CD14-positive monocyte (primary cell): ENCODE results near the gene ADAMTS17. TPM values are rescaled to one million over a fixed set of nuclear protein-coding genes. Genes with fewer than 3 reads are reported as not detected.

ENCODE experiments used
- DNase-seq, 3 donors: peaks; one replicate each; pipeline ENCODE4 v3.0.0-alpha.2; 2011 to 2022
- H2AFZ ChIP-seq: 2 replicates; pipeline ENCODE4 v1.6.0; 2012; ENCODE audit warnings: mild to moderate bottlenecking, low read depth, low read length, inconsistent platforms; ENCODE audit not compliant: insufficient read depth, poor library complexity, severe bottlenecking
- H3K27ac ChIP-seq, 2 donors: 1 replicate in 1 of 2; 2 replicates in 1 of 2; pipeline ENCODE4 v1.5.1; 2012 to 2013; ENCODE audit warnings: low read length in 2 of 2, control low read depth in 1 of 2, inconsistent platforms in 1 of 2, low read depth in 1 of 2, mild to moderate bottlenecking in 1 of 2
- H3K27me3 ChIP-seq, 2 donors: one replicate each; pipeline versions ENCODE4 v1.6.0 to v1.6.1; 2011 to 2013; ENCODE audit warnings: low read length in 2 of 2; ENCODE audit not compliant: control insufficient read depth in 2 of 2, insufficient read depth in 2 of 2
- H3K36me3 ChIP-seq, 2 donors: replicated peaks in 1 of 2; 1 replicate in 1 of 2; 2 replicates in 1 of 2; pipeline versions ENCODE4 v1.5.1 to v1.6.1; 2012 to 2013; ENCODE audit warnings: low read length in 2 of 2, control low read depth in 1 of 2, inconsistent platforms in 1 of 2, mild to moderate bottlenecking in 1 of 2; ENCODE audit not compliant: insufficient read depth in 2 of 2, control insufficient read depth in 1 of 2
- H3K4me1 ChIP-seq, 2 donors: 1 replicate in 1 of 2; 2 replicates in 1 of 2; pipeline versions ENCODE4 v1.5.1 to v1.6.1; 2012 to 2013; ENCODE audit warnings: low read length in 2 of 2, control low read depth in 1 of 2, inconsistent platforms in 1 of 2, mild to moderate bottlenecking in 1 of 2, moderate library complexity in 1 of 2; ENCODE audit not compliant: insufficient read depth in 2 of 2, control insufficient read depth in 1 of 2
- H3K4me2 ChIP-seq: replicated peaks from 2 replicates; pipeline ENCODE3; 2012; ENCODE audit warnings: low read length, moderate library complexity, mild to moderate bottlenecking; ENCODE audit not compliant: poor library complexity, severe bottlenecking; ENCODE audit errors: extremely low read depth
- H3K4me3 ChIP-seq, 3 experiments: fragments of 200-600 bp in 1 of 3; sonication (generic) in 1 of 3; replicated peaks in 1 of 3; 1 replicate in 2 of 3; 2 replicates in 1 of 3; pipeline ENCODE4 v1.5.1; 2011 to 2013; ENCODE audit warnings: low read length in 3 of 3, mild to moderate bottlenecking in 3 of 3, control low read depth in 2 of 3, low read depth in 2 of 3, inconsistent platforms in 1 of 3, moderate library complexity in 1 of 3
- H3K79me2 ChIP-seq: 2 replicates; pipeline ENCODE4 v1.6.0; 2012; ENCODE audit warnings: mild to moderate bottlenecking, control low read depth, inconsistent platforms, low read length, moderate library complexity; ENCODE audit not compliant: insufficient read depth
- H3K9ac ChIP-seq: 2 replicates; pipeline ENCODE4 v1.6.0; 2017; ENCODE audit warnings: low read length, mild to moderate bottlenecking; ENCODE audit not compliant: insufficient read depth, poor library complexity, severe bottlenecking
- H3K9me3 ChIP-seq, 2 donors: replicated peaks in 1 of 2; 1 replicate in 1 of 2; 2 replicates in 1 of 2; pipeline versions ENCODE4 v1.5.1 to v1.6.1; 2012 to 2013; ENCODE audit warnings: low read length in 2 of 2, control low read depth in 1 of 2; ENCODE audit not compliant: control insufficient read depth in 1 of 2, insufficient read depth in 1 of 2
- H4K20me1 ChIP-seq: 2 replicates; pipeline ENCODE4 v1.6.0; 2012; ENCODE audit warnings: mild to moderate bottlenecking, low read length, control low read depth, moderate library complexity; ENCODE audit not compliant: insufficient read depth
- H3K27ac Mint-ChIP-seq, 7 donors: one replicate each; pipeline ENCODE4 v1.8.0; 2020; ENCODE audit warnings: mild to moderate bottlenecking in 7 of 7, mixed read lengths in 7 of 7, moderate library complexity in 6 of 7, inconsistent platforms in 2 of 7
- H3K27me3 Mint-ChIP-seq, 3 donors: one replicate each; pipeline ENCODE4 v1.8.0; 2021 to 2022; ENCODE audit warnings: low read depth in 3 of 3, mild to moderate bottlenecking in 3 of 3, mixed read lengths in 3 of 3, moderate library complexity in 3 of 3, inconsistent platforms in 1 of 3
- H3K36me3 Mint-ChIP-seq, 2 donors: one replicate each; pipeline ENCODE4 v1.8.0; 2020; ENCODE audit warnings: mixed read lengths in 2 of 2, inconsistent platforms in 1 of 2, mild to moderate bottlenecking in 1 of 2
- H3K4me1 Mint-ChIP-seq: one replicate; pipeline ENCODE4 v1.8.0; 2020; ENCODE audit warnings: mild to moderate bottlenecking, mixed read lengths
- H3K4me3 Mint-ChIP-seq, 2 donors: one replicate each; pipeline ENCODE4 v1.8.0; 2020; ENCODE audit warnings: mild to moderate bottlenecking in 2 of 2, mixed read lengths in 2 of 2, moderate library complexity in 1 of 2
- H3K9me3 Mint-ChIP-seq, 7 donors: one replicate each; pipeline ENCODE4 v1.8.0; 2020 to 2022; ENCODE audit warnings: mixed read lengths in 7 of 7, mild to moderate bottlenecking in 6 of 7, moderate library complexity in 6 of 7, inconsistent platforms in 2 of 7
- WGBS: methylation state at CpG from one replicate; pipeline ENCODE4 v1.1.5; 2013; ENCODE audit warnings: missing lambda C conversion rate; ENCODE audit not compliant: insufficient coverage; 5-methylcytosine and 5-hydroxymethylcytosine counted together
- intact Hi-C, 2 donors: fragments of 100-400 bp; cut with micrococcal nuclease; formaldehyde crosslinking; loops; one replicate each; pipeline versions ENCODE4 v1.15.0 to v1.15.1; 2023
- polyA plus RNA-seq, 3 donors: library from polyadenylated mRNA; depleted of rRNA in 1 of 3; unstranded in 2 of 3; stranded (reverse) in 1 of 3; fragments of 300-500 nt in 2 of 3; fragments of >200 nt in 1 of 3; fragmentation: Illumina TruSeq in 2 of 3; gene quantifications; 1 replicate in 2 of 3; 2 replicates in 1 of 3; pipeline ENCODE4 v1.2.3, GENCODE V29; 2012 to 2021
- TF ChIP-seq, protein P1 (sequence below): fragments of 200-600 bp; IDR thresholded peaks from one replicate; pipeline ENCODE4 v1.8.0; 2022; ENCODE audit warnings: antibody characterized with exemption, mild to moderate bottlenecking

Gene ADAMTS17
- polyA plus RNA-seq, 3 donors = 0.03 to 0.25 TPM; not detected in 1

DNA sequence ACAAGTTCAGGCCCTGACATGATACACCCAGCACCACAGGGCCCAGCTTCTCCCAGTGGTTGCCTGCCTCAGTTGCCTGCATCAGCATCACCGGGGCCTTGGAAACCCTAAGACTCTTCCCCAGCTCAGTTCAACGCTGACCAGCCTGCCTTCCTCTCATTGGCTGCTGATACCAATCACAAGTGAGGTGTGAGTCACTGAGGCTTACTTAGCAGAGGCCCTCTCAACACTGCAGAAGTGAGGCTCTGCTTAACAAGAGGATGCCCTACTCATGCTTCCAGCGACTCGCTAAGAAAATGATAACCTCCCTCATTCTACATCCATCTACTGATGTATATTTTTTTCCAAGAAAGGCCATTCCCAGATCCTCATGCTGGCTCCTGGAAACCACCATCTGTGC, 151.9 kb downstream of the ADAMTS17 start:
- H3K27me3 ChIP-seq = no peaks in the 10 kb centered on the region
- DNase-seq = no peak
- WGBS = 90% methylated on average over 4 of the region's 4 CpGs
- H3K4me3 ChIP-seq = no peak overlapping the region
- no peaks in the 10 kb centered on the region for H3K4me1 ChIP-seq
- H3K27ac ChIP-seq = no peak overlapping the region
- no peaks in the 10 kb centered on the region for H3K79me2 ChIP-seq
- H3K4me2 ChIP-seq = no peak overlapping the region
- peaks cover 2 to 15% (median 8%) of the 10 kb centered on the region in 7 donors for H3K9me3 Mint-ChIP-seq
- H3K4me1 Mint-ChIP-seq = no peaks in the 10 kb centered on the region
- no peak overlapping the region for H3K4me3 Mint-ChIP-seq
- H3K9ac ChIP-seq = no peak overlapping the region
- H3K9me3 ChIP-seq = peaks cover 0 to 3% of the 10 kb centered on the region in 2 donors
- intact Hi-C loops = no loop called here
- H3K27me3 Mint-ChIP-seq = peaks cover 0 to 6% (median 3%) of the 10 kb centered on the region in 3 donors
- H4K20me1 ChIP-seq = no peaks in the 10 kb centered on the region
- H3K36me3 Mint-ChIP-seq = no peaks in the 10 kb centered on the region
- H2AFZ ChIP-seq = no peak overlapping the region
- peak overlapping the region in 1 of 7 donors; percentile 2 for H3K27ac Mint-ChIP-seq
- H3K36me3 ChIP-seq = no peaks in the 10 kb centered on the region
- TF ChIP-seq, protein P1, sequence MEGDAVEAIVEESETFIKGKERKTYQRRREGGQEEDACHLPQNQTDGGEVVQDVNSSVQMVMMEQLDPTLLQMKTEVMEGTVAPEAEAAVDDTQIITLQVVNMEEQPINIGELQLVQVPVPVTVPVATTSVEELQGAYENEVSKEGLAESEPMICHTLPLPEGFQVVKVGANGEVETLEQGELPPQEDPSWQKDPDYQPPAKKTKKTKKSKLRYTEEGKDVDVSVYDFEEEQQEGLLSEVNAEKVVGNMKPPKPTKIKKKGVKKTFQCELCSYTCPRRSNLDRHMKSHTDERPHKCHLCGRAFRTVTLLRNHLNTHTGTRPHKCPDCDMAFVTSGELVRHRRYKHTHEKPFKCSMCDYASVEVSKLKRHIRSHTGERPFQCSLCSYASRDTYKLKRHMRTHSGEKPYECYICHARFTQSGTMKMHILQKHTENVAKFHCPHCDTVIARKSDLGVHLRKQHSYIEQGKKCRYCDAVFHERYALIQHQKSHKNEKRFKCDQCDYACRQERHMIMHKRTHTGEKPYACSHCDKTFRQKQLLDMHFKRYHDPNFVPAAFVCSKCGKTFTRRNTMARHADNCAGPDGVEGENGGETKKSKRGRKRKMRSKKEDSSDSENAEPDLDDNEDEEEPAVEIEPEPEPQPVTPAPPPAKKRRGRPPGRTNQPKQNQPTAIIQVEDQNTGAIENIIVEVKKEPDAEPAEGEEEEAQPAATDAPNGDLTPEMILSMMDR = no peak

GRCh38 chr15:100189319-100189718, 152.5 kb downstream of the ADAMTS17 start:
- TF ChIP-seq, protein P1 = no peak
- intact Hi-C loops = no loop called here
- Histone ChIP-seq H3K4me3 (no peak overlapping the region), H3K4me1 (no peaks in the 10 kb centered on the region), H4K20me1 (no peaks in the 10 kb centered on the region), H2AFZ (no peak overlapping the region), H3K36me3 (no peaks in the 10 kb centered on the region), H3K9ac (no peak overlapping the region), H3K79me2 (no peaks in the 10 kb centered on the region), H3K27ac (no peak overlapping the region), H3K27me3 (no peaks in the 10 kb centered on the region), H3K9me3 (peaks cover 0 to 3% of the 10 kb centered on the region in 2 donors), H3K4me2 (no peak overlapping the region)
- no peak overlapping the region for H3K27ac Mint-ChIP-seq
- H3K27me3 Mint-ChIP-seq = peaks cover 0 to 6% (median 3%) of the 10 kb centered on the region in 3 donors
- no peaks in the 10 kb centered on the region for H3K4me1 Mint-ChIP-seq
- H3K9me3 Mint-ChIP-seq = peaks cover 2 to 15% (median 11%) of the 10 kb centered on the region in 7 donors
- H3K36me3 Mint-ChIP-seq = no peaks in the 10 kb centered on the region
- 79% methylated on average over 5 of the region's 6 CpGs for WGBS
- H3K4me3 Mint-ChIP-seq = no peak overlapping the region
- no peak for DNase-seq
